GM21390 (cell line): Measurements from ENCODE around the gene DHODH.
"Not testable (repeated sequence)": the region's sequence is repeated elsewhere in the genome, so short reads cannot be mapped to it uniquely, and the experiment has no call there.

Source experiments
- ATAC-seq: cut with Tn5 transposase; IDR thresholded peaks from one replicate; pipeline ENCODE4 v1.9.1; 2021; ENCODE audit not compliant: unreplicated experiment

Gene DHODH

GRCh38 chr16:72050769-72051464, 42.4 kb downstream of the DHODH start:
- ATAC-seq = no peak

- no peak for ATAC-seq
Observed at GRCh38 chr16:72051818-72052217, 43.3 kb downstream of the DHODH start.

GRCh38 chr16:72054254-72054847, 45.8 kb downstream of the DHODH start, which contains the start of gene HP:
Gene HP (plus strand): TSS chr16:72054505. CDS start chr16:72054653, 148 bp downstream.
- not testable (repeated sequence) for ATAC-seq

DNA sequence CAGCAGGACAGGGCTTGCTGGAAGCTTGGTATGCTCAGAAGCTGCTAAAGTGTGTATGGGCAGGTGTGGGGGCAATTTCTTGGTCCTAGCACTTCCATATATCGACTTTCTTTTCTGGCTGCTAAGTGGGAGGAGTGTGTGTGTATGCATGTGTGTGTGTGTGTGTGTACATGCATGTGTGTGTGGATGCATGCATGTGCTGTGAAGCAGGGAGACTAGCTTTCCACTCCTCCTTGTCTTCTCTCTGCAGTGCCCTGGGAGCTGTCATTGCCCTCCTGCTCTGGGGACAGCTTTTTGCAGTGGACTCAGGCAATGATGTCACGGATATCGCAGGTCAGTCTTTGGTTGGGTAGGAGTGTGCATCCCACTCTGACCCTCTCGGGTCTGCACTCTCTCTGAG, 47.4 kb downstream of the DHODH start:
- no peak for ATAC-seq

DNA sequence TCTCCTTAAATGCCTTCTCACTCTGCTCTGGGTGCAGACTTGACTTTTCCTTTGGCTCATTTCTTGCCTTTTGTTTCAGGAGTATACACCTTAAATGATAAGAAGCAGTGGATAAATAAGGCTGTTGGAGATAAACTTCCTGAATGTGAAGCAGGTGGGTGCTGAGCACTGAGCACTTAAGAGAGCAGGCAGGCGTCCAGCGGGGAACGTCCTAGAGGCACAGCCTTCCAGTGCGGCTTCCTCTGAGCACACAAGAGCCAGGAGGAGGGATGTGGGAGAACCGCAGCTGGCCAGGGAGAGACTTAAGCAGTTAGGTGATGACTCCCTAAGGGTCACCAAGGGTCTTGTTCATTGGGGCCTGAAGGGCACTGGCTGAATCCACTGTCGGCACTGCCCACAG, 48.8 kb downstream of the DHODH start:
- not testable (repeated sequence) for ATAC-seq

DNA sequence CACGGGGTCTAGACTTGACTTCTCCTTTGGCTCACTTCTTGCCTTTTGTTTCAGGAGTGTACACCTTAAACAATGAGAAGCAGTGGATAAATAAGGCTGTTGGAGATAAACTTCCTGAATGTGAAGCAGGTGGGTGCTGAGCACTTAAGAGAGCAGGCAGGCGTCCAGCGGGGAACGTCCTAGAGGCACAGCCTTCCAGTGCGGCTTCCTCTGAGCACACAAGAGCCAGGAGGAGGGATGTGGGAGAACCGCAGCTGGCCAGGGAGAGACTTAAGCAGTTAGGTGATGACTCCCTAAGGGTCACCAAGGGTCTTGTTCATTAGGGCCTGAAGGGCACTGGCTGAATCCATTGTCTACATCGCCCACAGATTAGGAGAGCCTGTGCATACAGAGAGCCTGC, 50.5 kb downstream of the DHODH start:
- ATAC-seq = not testable (repeated sequence)

DNA sequence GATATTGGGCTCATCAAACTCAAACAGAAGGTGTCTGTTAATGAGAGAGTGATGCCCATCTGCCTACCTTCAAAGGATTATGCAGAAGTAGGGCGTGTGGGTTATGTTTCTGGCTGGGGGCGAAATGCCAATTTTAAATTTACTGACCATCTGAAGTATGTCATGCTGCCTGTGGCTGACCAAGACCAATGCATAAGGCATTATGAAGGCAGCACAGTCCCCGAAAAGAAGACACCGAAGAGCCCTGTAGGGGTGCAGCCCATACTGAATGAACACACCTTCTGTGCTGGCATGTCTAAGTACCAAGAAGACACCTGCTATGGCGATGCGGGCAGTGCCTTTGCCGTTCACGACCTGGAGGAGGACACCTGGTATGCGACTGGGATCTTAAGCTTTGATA, 51.9 kb downstream of the DHODH start:
- ATAC-seq = no peak

GRCh38 chr16:72061564-72061963, 53.0 kb downstream of the DHODH start:
- ATAC-seq = no peak

GRCh38 chr16:72064361-72064894, 55.9 kb downstream of the DHODH start:
- no peak for ATAC-seq

DNA sequence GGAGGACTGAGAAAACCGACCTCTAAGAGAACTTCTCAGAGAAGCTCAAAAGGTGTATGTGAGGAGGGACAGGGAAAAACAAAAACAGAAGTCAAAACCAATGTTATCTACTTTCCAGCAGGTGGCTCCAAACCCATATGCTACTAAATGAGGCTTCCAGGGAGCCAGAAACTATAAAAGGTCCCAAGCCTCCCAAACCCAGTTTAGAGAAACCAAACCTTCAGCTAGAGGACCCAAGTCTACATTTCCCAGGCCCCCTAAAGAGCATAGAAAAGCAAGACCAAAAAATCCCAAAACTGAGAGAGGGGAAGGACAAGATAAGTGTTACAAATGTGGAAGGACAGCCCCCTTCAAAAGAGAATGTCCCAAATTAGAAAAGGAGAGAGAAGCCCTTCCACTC, 58.2 kb downstream of the DHODH start:
- ATAC-seq = no peak

DNA sequence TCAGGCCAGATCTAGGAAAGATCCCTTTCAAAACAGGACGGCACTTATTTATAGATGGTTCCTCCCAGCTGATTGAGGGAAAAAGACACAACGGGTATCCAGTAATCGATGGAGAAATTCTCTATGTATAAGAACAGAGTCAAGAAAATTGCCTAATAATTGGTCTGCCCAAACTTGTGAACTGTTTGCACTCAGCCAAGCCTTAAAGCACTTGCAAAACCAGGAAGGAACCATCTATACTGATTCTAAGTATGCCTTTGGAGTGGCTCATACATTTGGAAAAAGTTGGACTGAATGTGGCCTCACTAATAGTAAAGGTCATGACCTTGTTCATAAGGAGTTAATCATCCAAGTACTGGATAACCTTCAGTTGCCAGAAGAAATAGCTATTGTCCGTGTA, 60.4 kb downstream of the DHODH start:
- no peak for ATAC-seq

DNA sequence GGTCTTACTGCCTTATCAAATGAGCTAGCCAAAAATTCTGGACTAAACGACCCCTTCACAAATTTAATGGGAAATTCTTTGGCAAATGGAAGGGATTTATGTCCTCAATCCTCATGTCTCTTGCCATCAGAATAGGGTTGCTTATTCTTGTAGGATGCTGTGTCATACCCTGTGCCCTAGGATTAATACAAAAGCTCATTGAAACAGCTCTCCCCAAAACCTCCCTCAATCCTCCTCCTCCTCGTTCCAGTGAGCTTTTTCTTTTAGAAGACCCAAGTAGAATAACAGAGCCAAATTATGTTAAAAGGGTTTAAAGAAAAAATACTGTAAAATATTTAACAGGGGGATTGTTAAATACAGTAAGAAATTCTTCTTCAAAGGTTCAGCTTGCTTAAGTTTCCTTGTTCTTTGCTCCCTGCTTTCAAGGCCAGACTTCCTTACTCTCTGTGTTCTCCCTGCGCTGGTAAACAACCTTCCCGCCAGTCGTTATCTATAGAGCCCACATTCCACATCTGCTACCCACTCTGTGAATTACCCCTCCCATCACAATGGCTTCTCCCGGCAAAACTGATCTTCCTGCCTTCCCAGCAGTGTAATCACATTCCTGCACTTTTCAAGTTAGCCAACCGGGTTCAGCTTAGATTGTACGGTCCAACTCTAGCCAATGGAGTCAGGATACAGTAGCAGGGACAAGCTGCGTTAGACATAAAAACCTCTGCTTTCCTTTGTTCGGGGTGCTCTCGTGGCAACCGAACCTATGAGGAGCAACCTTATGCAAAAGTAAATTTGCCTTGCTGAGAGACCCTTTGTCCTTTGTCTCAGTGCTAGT, 64.2 kb downstream of the DHODH start:
- no peak for ATAC-seq

DNA sequence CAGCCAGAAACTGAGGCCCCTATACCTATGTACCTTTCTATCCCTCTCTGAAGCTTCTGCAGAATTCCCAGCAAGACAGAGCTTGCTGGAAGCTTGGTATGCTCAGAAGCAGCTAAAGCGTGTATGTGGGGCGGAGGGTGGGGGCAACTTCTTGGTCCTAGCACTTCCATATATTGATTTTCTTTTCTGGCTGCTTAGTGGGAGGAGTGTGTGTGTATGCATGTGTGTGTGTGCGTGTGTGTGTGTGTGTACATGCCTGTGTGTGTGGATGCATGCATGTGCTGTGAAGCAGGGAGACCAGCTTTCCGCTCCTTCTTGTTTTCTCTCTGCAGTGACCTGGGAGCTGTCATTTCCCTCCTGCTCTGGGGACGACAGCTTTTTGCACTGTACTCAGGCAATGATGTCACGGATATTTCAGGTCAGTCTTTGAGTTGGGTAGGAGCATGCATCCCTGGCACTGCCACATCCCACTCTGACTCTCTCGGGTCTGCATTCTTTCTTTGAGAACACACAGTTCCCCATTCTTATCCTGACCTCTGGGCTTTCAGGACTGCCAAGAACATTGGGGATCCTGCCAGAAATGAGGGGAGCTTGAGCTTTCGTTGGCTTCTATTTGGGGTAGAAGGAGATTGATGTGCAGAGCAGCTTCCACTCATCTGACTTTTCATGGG, 65.2 kb downstream of the DHODH start:
- ATAC-seq = no peak

DNA sequence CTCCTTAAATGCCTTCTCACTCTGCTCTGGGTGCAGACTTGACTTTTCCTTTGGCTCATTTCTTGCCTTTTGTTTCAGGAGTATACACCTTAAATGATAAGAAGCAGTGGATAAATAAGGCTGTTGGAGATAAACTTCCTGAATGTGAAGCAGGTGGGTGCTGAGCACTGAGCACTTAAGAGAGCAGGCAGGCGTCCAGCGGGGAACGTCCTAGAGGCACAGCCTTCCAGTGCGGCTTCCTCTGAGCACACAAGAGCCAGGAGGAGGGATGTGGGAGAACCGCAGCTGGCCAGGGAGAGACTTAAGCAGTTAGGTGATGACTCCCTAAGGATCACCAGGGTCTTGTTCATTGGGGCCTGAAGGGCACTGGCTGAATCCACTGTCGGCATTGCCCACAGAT, 66.5 kb downstream of the DHODH start:
- not testable (repeated sequence) for ATAC-seq
